Measurements from ENCODE around the gene SLF2.

Gene SLF2

GRCh38 chr10:100879741-100880360 lies 32.9 kb upstream of the SLF2 start:
- no peaks in the 10 kb centered on the region for H3K9me2 ChIP-seq (ENCODE audit: low read depth, low read length)
- no peaks in the 10 kb centered on the region for H3F3A ChIP-seq (ENCODE audit: insufficient read depth, low read length)
- no peaks in the 10 kb centered on the region for H3K36me3 ChIP-seq (ENCODE audit: insufficient read depth, low read length)
- H3K27me3 ChIP-seq (ENCODE audit: insufficient read depth, low read length), result no peaks in the 10 kb centered on the region
- TF ChIP-seq EZH2 (IDR thresholded peaks at IDR 0.05; ENCODE audit: borderline replicate concordance, low read length), result no peak
- TF ChIP-seq CTCF (IDR thresholded peaks at IDR 0.05; ENCODE audit: low read length), result no peak
- no peaks in the 10 kb centered on the region for H4K20me1 ChIP-seq (ENCODE audit: insufficient read depth, low read length)
- no peaks in the 10 kb centered on the region for H3K9me3 ChIP-seq (ENCODE audit: low read length)
- no peak overlapping the region for H3K9ac ChIP-seq (ENCODE audit: low read length)
- H3K27ac ChIP-seq (ENCODE audit: low read depth, low read length, poor library complexity, severe bottlenecking), result no peak overlapping the region
- no peak overlapping the region for H3K4me2 ChIP-seq (ENCODE audit: low read length)
- H3K79me2 ChIP-seq (ENCODE audit: insufficient read depth, low read length), result no peaks in the 10 kb centered on the region
- no peak overlapping the region for H2AFZ ChIP-seq (ENCODE audit: low read length)
- H3K4me1 ChIP-seq (ENCODE audit: insufficient read depth, low read length, severe bottlenecking), result no peaks in the 10 kb centered on the region
- no peak overlapping the region for H3K4me3 ChIP-seq (ENCODE audit: low read depth, low read length, poor library complexity, severe bottlenecking)

- H3K79me2 ChIP-seq (ENCODE audit: insufficient read depth, low read length), result no peaks in the 10 kb centered on the region
- H3K9me3 ChIP-seq (ENCODE audit: low read length), result no peaks in the 10 kb centered on the region
- no peaks in the 10 kb centered on the region for H3K9me2 ChIP-seq (ENCODE audit: low read depth, low read length)
- H3K4me3 ChIP-seq (ENCODE audit: low read depth, low read length, poor library complexity, severe bottlenecking), result no peak overlapping the region
- no peak overlapping the region for H3K4me2 ChIP-seq (ENCODE audit: low read length)
- TF ChIP-seq CTCF (IDR thresholded peaks at IDR 0.05; ENCODE audit: low read length) (no peak), EZH2 (IDR thresholded peaks at IDR 0.05; ENCODE audit: borderline replicate concordance, low read length) (no peak)
- no peaks in the 10 kb centered on the region for H3F3A ChIP-seq (ENCODE audit: insufficient read depth, low read length)
- no peaks in the 10 kb centered on the region for H3K27me3 ChIP-seq (ENCODE audit: insufficient read depth, low read length)
- no peak overlapping the region for H3K27ac ChIP-seq (ENCODE audit: low read depth, low read length, poor library complexity, severe bottlenecking)
- no peaks in the 10 kb centered on the region for H4K20me1 ChIP-seq (ENCODE audit: insufficient read depth, low read length)
- no peak overlapping the region for H2AFZ ChIP-seq (ENCODE audit: low read length)
- no peak overlapping the region for H3K9ac ChIP-seq (ENCODE audit: low read length)
- no peaks in the 10 kb centered on the region for H3K36me3 ChIP-seq (ENCODE audit: insufficient read depth, low read length)
- no peaks in the 10 kb centered on the region for H3K4me1 ChIP-seq (ENCODE audit: insufficient read depth, low read length, severe bottlenecking)
Measured at GRCh38 chr10:100881556-100882213, 31.1 kb upstream of the SLF2 start.

GRCh38 chr10:100882252-100882651 lies 30.5 kb upstream of the SLF2 start:
- Histone ChIP-seq H3F3A (ENCODE audit: insufficient read depth, low read length) (no peaks in the 10 kb centered on the region), H3K4me1 (ENCODE audit: insufficient read depth, low read length, severe bottlenecking) (no peaks in the 10 kb centered on the region), H3K79me2 (ENCODE audit: insufficient read depth, low read length) (no peaks in the 10 kb centered on the region), H3K9ac (ENCODE audit: low read length) (no peak overlapping the region), H3K4me2 (ENCODE audit: low read length) (no peak overlapping the region), H2AFZ (ENCODE audit: low read length) (no peak overlapping the region), H3K4me3 (ENCODE audit: low read depth, low read length, poor library complexity, severe bottlenecking) (no peak overlapping the region), H3K9me2 (ENCODE audit: low read depth, low read length) (no peaks in the 10 kb centered on the region), H3K27ac (ENCODE audit: low read depth, low read length, poor library complexity, severe bottlenecking) (no peak overlapping the region), H3K9me3 (ENCODE audit: low read length) (no peaks in the 10 kb centered on the region), H3K36me3 (ENCODE audit: insufficient read depth, low read length) (no peaks in the 10 kb centered on the region), H3K27me3 (ENCODE audit: insufficient read depth, low read length) (no peaks in the 10 kb centered on the region), H4K20me1 (ENCODE audit: insufficient read depth, low read length) (no peaks in the 10 kb centered on the region)
- TF ChIP-seq EZH2 (IDR thresholded peaks at IDR 0.05; ENCODE audit: borderline replicate concordance, low read length), result no peak
- TF ChIP-seq CTCF (IDR thresholded peaks at IDR 0.05; ENCODE audit: low read length), result no peak
